ENCODE measurements around the gene LYL1.

The LYL1 gene

DNA sequence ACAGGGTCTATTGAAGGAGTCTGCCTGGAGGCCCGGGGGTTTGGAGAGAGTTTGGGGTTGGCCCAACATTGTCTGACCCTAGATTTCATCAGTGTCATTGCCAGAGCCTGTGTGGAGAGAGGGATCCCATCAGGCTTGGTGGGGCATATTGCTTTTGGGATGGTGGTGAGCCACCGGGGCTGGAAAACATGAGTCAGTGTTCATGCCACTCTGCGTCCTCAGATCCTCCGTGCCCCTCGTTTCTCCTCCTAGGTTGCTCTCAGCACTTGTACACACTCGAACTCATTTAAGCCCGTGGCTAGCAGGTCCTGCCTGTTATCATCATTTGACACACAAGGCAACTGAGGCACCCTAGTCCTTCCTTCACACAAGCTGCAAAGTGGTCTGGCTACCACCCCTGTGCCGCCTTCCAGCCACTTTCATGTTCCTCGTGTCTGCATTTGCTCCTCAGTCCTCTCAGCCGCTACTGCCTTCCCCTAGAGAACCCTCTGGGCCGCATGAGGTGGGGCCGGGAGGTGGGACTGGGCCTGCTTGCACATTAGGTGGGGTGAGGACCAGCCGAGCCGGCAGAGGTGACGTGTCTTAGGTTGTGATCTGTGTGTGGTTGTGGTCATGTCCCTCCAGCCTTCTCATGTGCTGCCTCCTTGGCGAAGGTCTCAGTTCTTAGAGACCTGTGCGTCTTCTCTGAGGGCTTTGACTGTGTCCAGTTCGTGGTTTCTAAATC lies 19.1 kb upstream of the LYL1 start:
- Mint-ChIP-seq H3K27ac (no peak overlapping the region), H3K36me3 (peaks cover 2% of the 10 kb centered on the region), H3K4me3 (no peak overlapping the region), H3K27me3 (no peaks in the 10 kb centered on the region), H3K9me3 (no peaks in the 10 kb centered on the region), H3K4me1 (peaks cover 40% of the 10 kb centered on the region)
- CTCF ChIA-PET, result no interaction called here
- DNase-seq, result no peak

DNA sequence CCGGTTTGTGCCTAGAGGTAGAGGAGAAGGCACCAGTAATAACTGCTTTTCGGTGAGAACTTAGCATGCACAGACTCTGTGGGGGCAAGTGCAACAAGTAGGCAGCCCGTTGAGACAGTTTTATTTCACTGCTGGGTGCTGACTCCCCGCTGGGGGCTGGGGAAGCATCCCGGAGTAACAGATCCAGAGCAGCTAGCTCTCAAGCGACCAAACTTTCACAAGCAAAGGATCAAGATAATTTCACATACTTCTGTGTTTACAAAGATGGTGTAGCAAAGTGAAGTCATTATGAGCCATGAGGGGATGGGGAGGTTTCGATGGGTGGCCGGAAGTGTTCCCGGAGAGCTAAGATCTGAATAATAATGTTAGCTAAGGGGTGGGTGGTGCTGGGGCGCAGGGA lies 18.2 kb upstream of the LYL1 start:
- no peaks in the 10 kb centered on the region for H3K27me3 Mint-ChIP-seq
- no peak overlapping the region for H3K4me3 Mint-ChIP-seq
- CTCF ChIA-PET, result no interaction called here
- peak overlapping the region; percentile 13 for H3K27ac Mint-ChIP-seq
- H3K4me1 Mint-ChIP-seq, result peaks cover 46% of the 10 kb centered on the region
- no peak for DNase-seq
- peaks cover 5% of the 10 kb centered on the region for H3K36me3 Mint-ChIP-seq
- no peaks in the 10 kb centered on the region for H3K9me3 Mint-ChIP-seq

DNA sequence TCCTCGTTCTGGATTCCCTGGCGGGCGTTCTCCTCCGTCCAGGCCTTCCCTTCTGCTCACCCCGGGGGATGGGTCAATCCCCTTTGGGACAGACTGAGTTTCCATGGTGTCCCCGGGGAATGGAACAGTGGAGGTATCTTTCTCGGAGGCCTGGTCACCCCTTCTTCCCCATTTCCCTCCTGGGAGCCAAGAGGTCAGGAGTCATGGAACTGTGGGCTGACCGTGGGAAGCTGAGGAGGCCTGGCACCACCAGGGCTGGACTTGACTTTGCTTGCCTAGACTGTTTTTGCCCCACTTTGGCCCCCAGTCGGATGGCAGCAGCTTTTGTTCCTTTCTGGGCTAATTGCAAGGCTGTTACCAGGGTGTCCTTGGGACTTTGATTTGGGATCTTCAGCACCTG lies 17.4 kb upstream of the LYL1 start:
- no peak for DNase-seq
- no peaks in the 10 kb centered on the region for H3K27me3 Mint-ChIP-seq
- no peaks in the 10 kb centered on the region for H3K9me3 Mint-ChIP-seq
- H3K4me3 Mint-ChIP-seq, result peak overlapping the region; percentile 79
- H3K36me3 Mint-ChIP-seq, result peaks cover 8% of the 10 kb centered on the region
- H3K4me1 Mint-ChIP-seq, result peaks cover 54% of the 10 kb centered on the region
- CTCF ChIA-PET, result no interaction called here
- H3K27ac Mint-ChIP-seq, result no peak overlapping the region

DNA sequence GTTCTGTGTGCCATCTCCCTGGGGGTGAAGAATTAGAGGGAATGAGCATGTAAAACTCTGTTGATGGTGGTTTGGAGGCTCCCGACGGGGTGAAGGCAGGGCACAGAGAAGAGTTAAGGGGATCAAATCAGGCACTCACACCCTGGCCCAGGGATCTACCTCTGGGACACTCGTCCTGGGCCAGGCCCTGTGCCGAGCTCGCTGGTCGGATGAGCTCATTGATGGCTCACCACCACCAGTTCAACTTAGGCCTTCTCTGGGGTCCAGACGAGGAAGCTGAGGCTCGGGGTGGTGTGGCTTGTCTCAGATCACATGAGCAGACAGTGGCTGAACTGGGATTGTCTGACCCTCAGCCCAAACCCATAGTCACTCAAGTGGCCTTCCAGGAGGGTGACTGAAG lies 17.0 kb upstream of the LYL1 start:
- Mint-ChIP-seq H3K27ac (no peak overlapping the region), H3K4me1 (peaks cover 58% of the 10 kb centered on the region), H3K36me3 (peaks cover 8% of the 10 kb centered on the region), H3K9me3 (no peaks in the 10 kb centered on the region), H3K27me3 (no peaks in the 10 kb centered on the region), H3K4me3 (peak overlapping the region; percentile 79)
- CTCF ChIA-PET, result no interaction called here
- DNase-seq, result no peak

DNA sequence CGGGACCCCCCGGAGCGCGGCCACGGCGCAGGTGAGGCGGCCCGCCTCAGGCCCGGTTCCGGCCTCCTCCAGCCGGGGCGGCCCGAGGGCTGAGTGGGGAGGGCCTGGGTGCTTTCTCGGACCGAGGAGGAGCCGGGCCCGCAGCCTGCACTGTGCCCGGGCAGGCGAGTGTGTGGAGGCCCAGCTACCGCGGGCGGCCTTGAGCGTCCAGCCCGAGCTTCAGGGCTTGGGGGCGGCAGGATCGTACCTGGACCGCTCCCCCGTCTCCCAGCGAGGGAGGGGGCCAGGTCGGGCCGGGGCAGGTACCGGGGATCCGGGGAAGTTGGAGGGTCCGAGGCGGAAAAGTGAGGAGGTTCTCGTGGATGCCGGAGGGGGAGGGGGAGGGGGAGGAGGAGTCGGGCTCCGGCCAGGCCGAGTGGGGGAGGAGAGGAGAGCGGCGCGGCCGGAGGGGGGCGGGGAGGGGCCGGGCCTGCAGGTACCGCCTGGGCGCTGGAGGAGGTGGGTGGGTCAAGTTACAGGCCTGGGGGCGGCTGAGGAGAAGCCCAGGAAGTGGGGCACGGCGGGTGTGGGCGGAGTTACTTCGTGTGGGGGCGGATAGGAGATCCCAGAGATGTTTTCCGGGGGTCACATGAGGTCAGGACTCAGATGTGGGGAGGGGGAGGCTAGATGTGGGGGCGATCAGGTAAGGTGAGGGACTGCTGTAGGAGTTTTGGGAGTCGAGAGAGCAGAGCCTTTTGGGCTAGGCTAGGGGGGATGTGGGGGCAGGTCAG lies 16.0 kb upstream of the LYL1 start:
- Mint-ChIP-seq H3K36me3 (peaks cover 8% of the 10 kb centered on the region), H3K27me3 (no peaks in the 10 kb centered on the region), H3K4me1 (peaks cover 56% of the 10 kb centered on the region), H3K4me3 (peak overlapping the region; percentile 79), H3K9me3 (no peaks in the 10 kb centered on the region), H3K27ac (peak overlapping the region; percentile 77)
- peak; percentile 75 for DNase-seq
- CTCF ChIA-PET, result interaction anchor here (1.1 to 1.9 kb wide), 5 partner anchors 10 to 46 kb away, joined by 3 to 7 read pairs (median 4); partner anchors contain the start of genes IER2 and STX10

DNA sequence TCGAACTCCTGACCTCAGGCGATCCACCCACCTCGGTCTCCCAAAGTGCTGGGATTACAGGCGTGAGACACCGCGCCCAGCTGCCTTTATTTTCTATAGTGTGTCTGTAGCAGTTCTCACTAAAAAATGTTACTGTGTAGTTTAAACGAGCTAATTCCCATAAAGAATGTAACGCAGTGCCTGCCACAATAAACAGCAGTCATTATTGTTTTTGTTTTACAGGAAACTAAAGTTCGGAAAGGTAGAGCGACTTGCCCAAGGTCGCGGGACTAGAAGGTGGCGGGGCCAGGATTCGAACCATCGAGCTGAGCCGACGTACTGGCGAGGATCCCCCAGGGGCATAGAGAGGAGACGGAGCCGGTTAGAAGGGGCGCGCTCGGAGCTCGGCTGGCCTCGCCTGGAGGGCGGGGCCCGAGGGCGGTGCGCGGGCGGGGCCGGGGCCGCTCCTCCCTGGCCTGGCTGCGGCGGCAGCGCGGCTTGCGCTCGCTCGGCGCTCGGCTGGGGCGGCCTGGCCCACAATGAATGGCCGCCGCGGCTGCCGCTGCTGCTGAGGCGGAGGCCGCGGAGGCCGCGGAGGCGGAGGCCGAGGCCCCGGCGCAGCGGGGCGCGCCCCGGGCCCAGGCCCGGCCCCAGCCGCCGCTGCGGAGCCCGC lies 15.2 kb upstream of the LYL1 start, which contains the start of gene NACC1:
NACC1 (plus strand) TSS at position 493 of the 652 bp plus-strand sequence. CDS start 16,944 bp downstream, outside the sequence.
- no peaks in the 10 kb centered on the region for H3K9me3 Mint-ChIP-seq
- peak within 1 kb of the TSS; percentile 90 for H3K4me3 Mint-ChIP-seq
- peak; percentile 91 for DNase-seq
- peaks cover 56% of the 10 kb centered on the region for H3K4me1 Mint-ChIP-seq
- CTCF ChIA-PET, result interaction anchor here (1.1 to 1.9 kb wide), 5 partner anchors 10 to 47 kb away, joined by 3 to 7 read pairs (median 4); partner anchors contain the start of genes IER2 and STX10
- H3K27ac Mint-ChIP-seq, result peak within 1 kb of the TSS; percentile 92
- H3K27me3 Mint-ChIP-seq, result no peaks in the 10 kb centered on the region
- H3K36me3 Mint-ChIP-seq, result peaks cover 8% of the 10 kb centered on the region

DNA sequence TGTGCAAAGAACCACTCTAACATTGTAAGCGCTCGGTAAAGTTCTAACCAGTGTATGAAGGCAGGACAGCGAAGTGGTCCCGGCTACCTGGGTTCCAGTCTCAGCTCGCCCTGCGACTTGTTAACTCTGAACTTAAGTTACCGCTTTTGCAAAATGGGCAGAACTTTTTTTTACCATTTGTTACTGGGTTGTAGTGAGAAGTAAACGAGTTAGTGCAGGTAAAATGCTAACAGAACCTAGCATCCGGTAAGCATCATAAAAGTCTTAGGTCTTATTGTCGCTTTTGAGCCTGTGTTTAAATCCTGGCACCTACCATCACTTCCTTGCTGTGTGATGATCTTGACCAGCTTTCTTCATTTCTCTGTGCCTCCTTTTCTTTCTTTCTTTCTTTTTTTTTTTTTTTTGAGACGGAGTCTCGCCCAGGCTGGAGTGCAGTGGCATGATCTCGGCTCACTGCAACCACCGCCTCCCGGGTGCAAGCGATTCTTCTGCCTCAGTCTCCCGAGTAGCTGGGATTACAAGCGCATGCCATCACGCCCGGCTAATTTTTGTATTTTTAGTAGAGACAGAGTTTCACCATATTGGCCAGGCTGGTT lies 14.6 kb upstream of the LYL1 start:
- DNase-seq, result no peak
- H3K27ac Mint-ChIP-seq, result peak overlapping the region; percentile 92
- peaks cover 10% of the 10 kb centered on the region for H3K36me3 Mint-ChIP-seq
- no peaks in the 10 kb centered on the region for H3K27me3 Mint-ChIP-seq
- H3K4me3 Mint-ChIP-seq, result peak overlapping the region; percentile 90
- CTCF ChIA-PET, result interaction anchor here (1.1 to 1.9 kb wide), 5 partner anchors 11 to 48 kb away, joined by 3 to 7 read pairs (median 4); partner anchors contain the start of genes IER2 and STX10
- no peaks in the 10 kb centered on the region for H3K9me3 Mint-ChIP-seq
- H3K4me1 Mint-ChIP-seq, result peaks cover 52% of the 10 kb centered on the region

DNA sequence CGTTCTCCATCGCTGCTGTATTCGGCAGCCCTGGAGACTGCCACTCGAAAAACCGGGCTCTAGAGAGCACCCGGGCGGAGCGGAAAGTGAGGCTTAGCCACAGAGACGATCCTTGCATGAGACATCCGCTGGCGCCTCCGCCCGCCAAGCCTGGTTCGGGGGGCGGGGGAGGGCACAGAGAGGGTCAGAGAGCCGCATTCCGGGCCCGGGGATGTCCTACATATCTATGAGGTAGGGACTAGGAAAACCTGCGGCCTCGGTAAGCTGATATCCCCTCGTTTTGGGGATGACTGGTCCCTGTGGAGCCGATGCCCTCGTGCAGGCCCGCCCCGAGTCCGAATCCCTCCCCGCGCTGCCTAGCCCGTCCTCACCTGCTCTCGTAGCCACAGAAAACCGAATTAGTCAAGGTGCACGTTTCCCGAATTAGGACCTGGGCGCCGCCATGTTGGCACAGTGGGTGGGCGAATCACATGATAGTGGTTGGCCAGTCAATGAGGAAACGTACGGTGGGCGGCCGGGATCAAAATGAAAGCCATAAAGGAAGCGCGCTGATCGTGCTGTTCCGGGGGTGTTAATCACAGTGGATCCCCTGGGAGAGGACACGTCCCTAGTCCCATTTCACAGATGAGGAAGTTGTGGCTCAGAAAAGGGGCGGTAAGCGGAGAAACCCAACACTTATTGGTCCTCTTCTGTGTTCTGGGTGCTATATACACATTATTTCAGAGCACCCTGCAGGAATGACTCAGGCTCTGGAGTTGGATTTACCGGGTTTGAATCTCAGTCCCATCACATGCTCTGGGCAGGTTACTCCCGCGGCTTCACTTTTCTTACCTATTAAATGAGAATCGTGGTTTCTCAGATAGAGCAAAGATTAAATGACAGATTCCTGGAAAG lies 13.9 kb upstream of the LYL1 start, which contains the start of gene TRMT1:
TRMT1 (minus strand) TSS at position 459 of the 894 bp plus-strand sequence; CDS start at position 118, 341 bp downstream.
- peak within 1 kb of the TSS; percentile 92 for H3K27ac Mint-ChIP-seq
- no peaks in the 10 kb centered on the region for H3K27me3 Mint-ChIP-seq
- peak; percentile 95 for DNase-seq
- H3K4me1 Mint-ChIP-seq, result peaks cover 46% of the 10 kb centered on the region
- peak within 1 kb of the TSS; percentile 90 for H3K4me3 Mint-ChIP-seq
- H3K9me3 Mint-ChIP-seq, result no peaks in the 10 kb centered on the region
- H3K36me3 Mint-ChIP-seq, result peaks cover 10% of the 10 kb centered on the region
- CTCF ChIA-PET, result interaction anchor here (1.9 kb wide), 1 partner anchor 12 kb away, joined by 7 read pairs; no protein-coding TSS in a partner anchor

DNA sequence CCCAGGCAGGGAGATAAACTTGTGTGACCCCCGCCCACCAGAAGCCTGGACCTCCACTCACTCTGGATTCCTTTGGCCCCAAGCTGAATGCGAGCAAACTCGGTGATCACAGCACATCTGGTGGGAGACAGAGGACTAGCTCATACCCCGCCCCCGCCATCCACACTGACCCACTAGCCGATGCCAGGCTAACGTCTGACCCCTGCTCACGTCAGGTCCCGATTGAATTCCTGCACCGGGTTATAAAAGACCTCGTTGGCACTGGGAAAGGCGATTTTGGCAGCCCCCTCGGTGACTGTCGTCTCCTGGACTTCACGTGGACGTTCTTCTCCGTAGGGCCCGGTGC lies 13.3 kb upstream of the LYL1 start:
- Mint-ChIP-seq H3K9me3 (no peaks in the 10 kb centered on the region), H3K4me1 (peaks cover 43% of the 10 kb centered on the region), H3K27ac (peak overlapping the region; percentile 92), H3K4me3 (peak overlapping the region; percentile 90), H3K27me3 (no peaks in the 10 kb centered on the region), H3K36me3 (peaks cover 10% of the 10 kb centered on the region)
- no peak for DNase-seq
- CTCF ChIA-PET, result no interaction called here

DNA sequence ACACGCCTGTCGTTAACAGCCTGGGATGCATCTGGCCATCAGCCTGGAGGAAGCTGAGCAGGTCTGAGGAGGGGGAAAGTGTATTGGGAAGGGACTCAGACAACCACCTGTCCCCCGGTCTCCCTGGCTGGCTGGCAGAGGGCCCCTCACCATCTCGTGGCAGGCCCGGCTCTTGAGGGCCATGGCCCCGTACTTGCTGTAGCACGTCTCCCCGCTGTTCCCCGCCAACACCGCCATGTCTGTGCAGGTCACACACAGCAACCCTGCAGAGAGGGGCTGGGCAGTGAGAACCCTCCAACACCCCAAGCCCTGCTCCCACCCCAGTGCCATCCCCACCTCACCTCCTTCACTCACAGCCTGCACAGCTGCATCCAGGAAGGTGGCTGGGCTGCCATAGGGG lies 9.9 kb upstream of the LYL1 start:
- Mint-ChIP-seq H3K27me3 (no peaks in the 10 kb centered on the region), H3K36me3 (peaks cover 12% of the 10 kb centered on the region), H3K4me3 (no peak overlapping the region), H3K27ac (no peak overlapping the region), H3K4me1 (peaks cover 19% of the 10 kb centered on the region), H3K9me3 (no peaks in the 10 kb centered on the region)
- CTCF ChIA-PET, result interaction anchor here (1.4 kb wide), 1 partner anchor 147 kb away, joined by 3 read pairs; no protein-coding TSS in a partner anchor
- DNase-seq, result no peak

DNA sequence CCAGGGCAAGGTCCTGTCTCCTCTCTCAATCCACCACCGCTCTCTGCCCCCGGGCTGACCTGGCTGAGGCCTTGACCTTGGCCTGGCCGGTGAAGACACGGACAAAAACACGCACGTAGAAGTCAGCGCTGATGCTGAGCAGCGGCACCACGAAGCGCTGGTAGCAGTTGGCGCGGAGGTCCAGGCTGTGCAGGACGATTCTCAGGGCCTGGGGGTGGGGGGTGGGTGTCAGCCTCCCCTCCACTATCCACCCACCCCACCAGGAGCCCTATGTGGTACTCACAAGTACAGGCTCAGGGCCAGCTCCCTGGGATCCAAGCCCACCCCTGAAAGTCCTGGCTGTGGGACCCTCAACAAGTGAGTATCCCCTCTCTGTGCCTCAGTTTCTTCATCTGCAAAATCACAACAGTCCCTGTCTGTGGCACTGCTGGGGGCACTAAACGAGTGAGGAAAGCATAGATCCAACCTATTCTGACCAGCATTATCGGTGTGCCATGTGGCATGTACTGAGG lies 7.5 kb upstream of the LYL1 start:
- H3K27ac Mint-ChIP-seq, result no peak overlapping the region
- peaks cover 10% of the 10 kb centered on the region for H3K4me1 Mint-ChIP-seq
- H3K4me3 Mint-ChIP-seq, result no peak overlapping the region
- CTCF ChIA-PET, result no interaction called here
- peaks cover 9% of the 10 kb centered on the region for H3K36me3 Mint-ChIP-seq
- H3K9me3 Mint-ChIP-seq, result no peaks in the 10 kb centered on the region
- DNase-seq, result no peak
- no peaks in the 10 kb centered on the region for H3K27me3 Mint-ChIP-seq

DNA sequence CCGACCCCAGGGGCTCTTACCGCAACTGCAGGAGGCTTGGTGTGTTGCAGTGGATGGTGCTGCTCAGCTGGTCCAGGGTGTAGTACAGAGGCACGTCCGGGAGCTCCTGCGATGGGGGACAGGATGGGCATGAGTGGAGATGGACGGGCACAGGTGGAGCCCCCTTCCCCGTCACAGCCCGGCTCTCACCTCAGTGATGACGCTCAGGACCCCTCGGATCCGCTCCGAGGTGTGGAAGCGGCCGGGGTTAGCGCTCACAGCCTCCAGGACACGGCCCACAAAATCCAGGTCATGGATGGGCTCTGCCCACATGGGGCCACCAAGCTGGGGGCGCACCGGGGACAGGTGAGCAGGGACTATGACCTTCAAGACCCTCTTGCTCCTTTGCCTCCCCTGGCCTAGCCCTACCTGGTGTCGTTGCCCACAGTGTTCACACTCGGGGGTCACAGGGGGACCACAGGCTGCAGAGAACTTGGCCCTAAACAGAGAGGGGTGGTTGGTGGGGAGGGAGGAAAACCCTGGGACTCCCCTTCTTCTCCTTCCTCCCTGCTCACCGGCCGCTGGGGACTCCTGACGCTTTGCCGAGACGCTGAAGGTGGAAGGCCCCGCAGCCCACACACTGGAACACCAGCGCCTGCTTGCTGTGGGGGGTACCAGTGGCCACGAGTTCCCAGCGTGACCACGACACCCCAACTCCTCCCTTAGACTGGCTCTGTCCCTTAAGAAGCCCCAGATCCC lies 6.9 kb upstream of the LYL1 start:
- Mint-ChIP-seq H3K4me1 (peaks cover 9% of the 10 kb centered on the region), H3K9me3 (no peaks in the 10 kb centered on the region), H3K36me3 (peaks cover 9% of the 10 kb centered on the region), H3K27me3 (no peaks in the 10 kb centered on the region), H3K27ac (no peak overlapping the region), H3K4me3 (no peak overlapping the region)
- no peak for DNase-seq
- CTCF ChIA-PET, result no interaction called here

Measured in activated naive CD4-positive, alpha-beta T cell treated with anti-CD3 and anti-CD28 coated beads, Interleukin-2, amount 10 ng/mL, durations not matched to agents 7 days and 5 days (primary cell).